Upper lobe of left lung (tissue), 4 donors: ENCODE results near the gene NOL4L.

Experiments
- EP300 ChIP-seq, 4 donors: sonication (generic); formaldehyde crosslinking; IDR thresholded peaks; one replicate each; pipeline ENCODE4 v1.5.1; 2017; ENCODE audit warnings: antibody characterized with exemption in 4 of 4, control low read depth in 2 of 4
- POLR2A ChIP-seq, 4 donors: fragments of 450-650 bp; IDR thresholded peaks; one replicate each; pipeline ENCODE4 v1.5.1; 2016 to 2017; ENCODE audit warnings: antibody characterized with exemption in 4 of 4, mild to moderate bottlenecking in 2 of 4
- POLR2AphosphoS5 ChIP-seq, 2 donors: sonication (generic); formaldehyde crosslinking; IDR thresholded peaks; one replicate each; pipeline ENCODE4 v1.5.1; 2017; ENCODE audit warnings: antibody characterized with exemption in 2 of 2
- TF ChIP-seq, protein P1 (sequence below), 6 experiments: fragments of 450-650 bp in 4 of 6; fragments of 200-600 bp in 2 of 6; sonication (generic) in 2 of 6; IDR thresholded peaks; one replicate each; pipeline ENCODE4 v1.5.1; 2016 to 2019; ENCODE audit warnings: antibody characterized with exemption in 6 of 6

DNA sequence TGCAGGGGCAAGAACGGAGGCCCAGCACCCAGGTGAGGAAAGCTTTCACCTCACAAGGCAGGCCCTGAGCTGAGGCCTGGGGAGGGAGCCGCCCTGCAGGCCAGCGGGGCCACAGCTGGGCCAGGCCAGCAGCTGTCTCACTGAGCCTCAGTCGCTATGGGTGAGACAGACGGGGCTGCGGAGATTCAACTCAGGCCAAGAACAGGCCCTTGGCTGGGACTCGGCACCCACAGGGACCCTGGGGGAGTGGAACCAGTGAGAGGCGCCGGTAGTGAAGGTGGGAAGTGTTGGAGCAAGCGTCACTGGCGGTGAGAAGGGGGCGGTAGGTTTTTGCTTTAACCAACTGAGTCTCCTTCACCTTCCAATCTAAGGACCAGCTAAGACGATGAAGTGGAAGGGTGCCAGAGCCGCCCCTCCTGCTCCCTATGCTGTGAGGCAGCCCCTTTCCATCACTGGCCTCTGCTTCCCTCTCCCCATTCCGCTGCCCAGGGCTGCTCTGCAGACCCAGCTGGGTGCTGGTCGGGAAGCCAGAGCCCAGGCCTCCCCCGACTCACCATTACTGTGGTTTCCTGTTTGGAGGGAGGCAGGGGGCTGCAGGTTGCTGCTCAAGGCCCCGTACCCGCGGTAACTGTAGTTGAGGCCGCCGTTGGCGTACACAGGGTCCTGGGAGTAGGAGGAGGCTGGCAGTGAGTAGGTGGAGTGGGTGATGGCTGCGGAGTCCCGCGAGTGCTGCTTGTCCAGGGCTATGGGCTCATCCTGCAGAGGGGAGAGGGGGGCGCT lies 133.3 kb downstream of the NOL4L start:
- TF ChIP-seq, protein P1, sequence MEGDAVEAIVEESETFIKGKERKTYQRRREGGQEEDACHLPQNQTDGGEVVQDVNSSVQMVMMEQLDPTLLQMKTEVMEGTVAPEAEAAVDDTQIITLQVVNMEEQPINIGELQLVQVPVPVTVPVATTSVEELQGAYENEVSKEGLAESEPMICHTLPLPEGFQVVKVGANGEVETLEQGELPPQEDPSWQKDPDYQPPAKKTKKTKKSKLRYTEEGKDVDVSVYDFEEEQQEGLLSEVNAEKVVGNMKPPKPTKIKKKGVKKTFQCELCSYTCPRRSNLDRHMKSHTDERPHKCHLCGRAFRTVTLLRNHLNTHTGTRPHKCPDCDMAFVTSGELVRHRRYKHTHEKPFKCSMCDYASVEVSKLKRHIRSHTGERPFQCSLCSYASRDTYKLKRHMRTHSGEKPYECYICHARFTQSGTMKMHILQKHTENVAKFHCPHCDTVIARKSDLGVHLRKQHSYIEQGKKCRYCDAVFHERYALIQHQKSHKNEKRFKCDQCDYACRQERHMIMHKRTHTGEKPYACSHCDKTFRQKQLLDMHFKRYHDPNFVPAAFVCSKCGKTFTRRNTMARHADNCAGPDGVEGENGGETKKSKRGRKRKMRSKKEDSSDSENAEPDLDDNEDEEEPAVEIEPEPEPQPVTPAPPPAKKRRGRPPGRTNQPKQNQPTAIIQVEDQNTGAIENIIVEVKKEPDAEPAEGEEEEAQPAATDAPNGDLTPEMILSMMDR (IDR thresholded peaks at IDR 0.05) = no peak
- TF ChIP-seq POLR2AphosphoS5 (IDR thresholded peaks at IDR 0.05) (no peak), EP300 (IDR thresholded peaks at IDR 0.05) (no peak), POLR2A (IDR thresholded peaks at IDR 0.05) (no peak)
